ENCODE data around the gene FUCA2.

Gene FUCA2

GRCh38 chr6:143545976-143546547 lies 34.5 kb upstream of the FUCA2 start:
- Histone ChIP-seq H3K36me3 (ENCODE audit: insufficient read depth, low read depth, low read length) (no peaks in the 10 kb centered on the region), H3K27ac (ENCODE audit: low read length) (no peak overlapping the region), H3K4me3 (ENCODE audit: low read length) (no peak overlapping the region), H3K9me3 (ENCODE audit: insufficient read depth, low read depth, low read length) (no peaks in the 10 kb centered on the region), H3K4me1 (ENCODE audit: insufficient read depth, low read length) (no peaks in the 10 kb centered on the region), H3K27me3 (ENCODE audit: insufficient read depth, low read length) (no peaks in the 10 kb centered on the region), H3K9ac (ENCODE audit: low read depth, low read length) (no peak overlapping the region)

- no peaks in the 10 kb centered on the region for H3K36me3 ChIP-seq (ENCODE audit: insufficient read depth, low read depth, low read length)
- peaks cover 3% of the 10 kb centered on the region for H3K4me1 ChIP-seq (ENCODE audit: insufficient read depth, low read length)
- H3K27me3 ChIP-seq (ENCODE audit: insufficient read depth, low read length): peaks cover 2% of the 10 kb centered on the region; the same call in 1 of the 2 replicates
- H3K27ac ChIP-seq (ENCODE audit: low read length): no peak overlapping the region
- H3K9ac ChIP-seq (ENCODE audit: low read depth, low read length): no peak overlapping the region
- no peak overlapping the region for H3K4me3 ChIP-seq (ENCODE audit: low read length)
- H3K9me3 ChIP-seq (ENCODE audit: insufficient read depth, low read depth, low read length): no peaks in the 10 kb centered on the region
Observed at GRCh38 chr6:143545165-143545564, 33.6 kb upstream of the FUCA2 start.

DNA sequence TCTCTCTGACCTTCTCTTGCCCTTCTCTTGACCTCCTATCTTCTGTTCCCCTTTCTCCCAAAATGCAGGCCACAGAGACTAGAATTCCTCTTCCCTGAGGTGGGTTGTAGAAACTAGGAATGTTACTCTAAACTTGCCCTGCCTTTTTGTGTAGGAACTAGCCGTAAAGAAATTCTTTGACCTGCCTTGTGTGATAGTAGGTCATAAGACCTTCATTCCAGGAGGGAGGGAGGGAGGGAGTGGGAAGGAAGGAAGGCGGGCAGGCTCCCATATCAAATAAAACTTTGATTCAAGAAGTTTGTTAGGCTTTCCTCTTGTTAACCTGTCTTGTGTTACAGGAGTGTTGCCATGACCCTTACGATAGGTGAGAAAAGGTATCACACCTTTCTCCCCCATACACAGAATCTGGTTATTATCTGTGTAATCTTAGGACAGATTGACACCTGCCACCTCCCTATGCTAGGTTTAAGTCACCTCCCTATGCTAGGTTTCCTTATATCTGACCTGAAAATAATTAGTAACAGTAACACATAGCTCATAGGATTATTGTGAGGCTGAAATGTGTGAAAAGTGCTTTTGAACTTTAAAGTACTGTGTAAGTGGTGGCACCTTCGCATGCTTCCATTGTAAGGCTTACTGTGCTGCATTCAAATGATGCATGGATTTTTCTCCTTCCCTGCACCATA lies 32.6 kb upstream of the FUCA2 start:
- Histone ChIP-seq H3K36me3 (ENCODE audit: insufficient read depth, low read depth, low read length) (no peaks in the 10 kb centered on the region), H3K9me3 (ENCODE audit: insufficient read depth, low read depth, low read length) (no peaks in the 10 kb centered on the region), H3K4me3 (ENCODE audit: low read length) (no peak overlapping the region), H3K27ac (ENCODE audit: low read length) (no peak overlapping the region), H3K27me3 (ENCODE audit: insufficient read depth, low read length) (peaks cover 12% of the 10 kb centered on the region), H3K4me1 (ENCODE audit: insufficient read depth, low read length) (peaks cover 7% of the 10 kb centered on the region), H3K9ac (ENCODE audit: low read depth, low read length) (no peak overlapping the region)

DNA sequence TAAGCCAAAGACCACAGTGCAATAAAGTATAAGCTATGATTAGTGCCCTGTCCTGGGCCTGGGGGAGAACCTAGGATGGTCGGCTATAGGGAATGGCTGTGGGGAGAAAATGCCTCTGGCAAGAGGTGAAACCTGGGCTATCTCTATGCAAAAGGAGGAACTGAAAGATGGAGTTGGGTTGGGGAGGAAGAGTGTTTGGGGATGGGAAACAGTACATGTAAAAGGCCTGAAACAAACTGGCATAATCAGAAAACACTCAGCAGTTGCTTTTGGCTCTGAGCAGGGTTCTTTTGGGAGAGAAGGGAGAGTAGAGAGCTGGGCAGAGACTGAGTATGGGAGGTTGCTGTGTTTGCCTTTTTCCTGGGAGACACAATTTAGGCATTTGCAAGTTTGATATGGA lies 31.9 kb upstream of the FUCA2 start:
- no peaks in the 10 kb centered on the region for H3K9me3 ChIP-seq (ENCODE audit: insufficient read depth, low read depth, low read length)
- H3K4me3 ChIP-seq (ENCODE audit: low read length): no peak overlapping the region
- H3K9ac ChIP-seq (ENCODE audit: low read depth, low read length): no peak overlapping the region
- peaks cover 19% of the 10 kb centered on the region for H3K27me3 ChIP-seq (ENCODE audit: insufficient read depth, low read length)
- H3K27ac ChIP-seq (ENCODE audit: low read length): no peak overlapping the region
- peaks cover 7% of the 10 kb centered on the region for H3K4me1 ChIP-seq (ENCODE audit: insufficient read depth, low read length)
- no peaks in the 10 kb centered on the region for H3K36me3 ChIP-seq (ENCODE audit: insufficient read depth, low read depth, low read length)

GRCh38 chr6:143542888-143543287 lies 31.4 kb upstream of the FUCA2 start:
- no peaks in the 10 kb centered on the region for H3K36me3 ChIP-seq (ENCODE audit: insufficient read depth, low read depth, low read length)
- peaks cover 25% of the 10 kb centered on the region for H3K27me3 ChIP-seq (ENCODE audit: insufficient read depth, low read length)
- H3K27ac ChIP-seq (ENCODE audit: low read length): no peak overlapping the region
- H3K4me3 ChIP-seq (ENCODE audit: low read length): no peak overlapping the region
- H3K9me3 ChIP-seq (ENCODE audit: insufficient read depth, low read depth, low read length): no peaks in the 10 kb centered on the region
- H3K4me1 ChIP-seq (ENCODE audit: insufficient read depth, low read length): peaks cover 7% of the 10 kb centered on the region
- H3K9ac ChIP-seq (ENCODE audit: low read depth, low read length): no peak overlapping the region

DNA sequence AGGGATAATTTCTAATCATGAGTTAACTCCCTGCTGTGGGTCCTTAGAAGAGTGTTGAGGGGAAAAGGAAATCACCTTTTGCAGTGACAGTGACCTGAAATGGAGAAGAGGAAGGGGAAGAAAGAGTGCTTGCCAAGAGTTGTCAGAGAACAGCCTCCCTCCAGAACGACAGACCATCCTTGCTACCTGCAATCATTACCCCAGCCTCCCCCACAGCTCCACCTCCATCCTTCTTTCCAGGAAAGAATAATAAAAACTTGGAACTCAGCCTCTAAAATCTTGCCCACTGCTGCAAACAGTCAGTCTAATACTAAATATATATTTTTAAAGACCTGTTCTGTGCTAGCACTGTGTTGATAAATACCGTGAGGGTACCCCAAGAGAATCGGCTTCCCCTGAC lies 28.7 kb upstream of the FUCA2 start:
- Histone ChIP-seq H3K27me3 (ENCODE audit: insufficient read depth, low read length) (peaks cover 45% of the 10 kb centered on the region), H3K36me3 (ENCODE audit: insufficient read depth, low read depth, low read length) (no peaks in the 10 kb centered on the region), H3K9ac (ENCODE audit: low read depth, low read length) (no peak overlapping the region), H3K27ac (ENCODE audit: low read length) (no peak overlapping the region), H3K4me1 (ENCODE audit: insufficient read depth, low read length) (peaks cover 7% of the 10 kb centered on the region), H3K4me3 (ENCODE audit: low read length) (no peak overlapping the region), H3K9me3 (ENCODE audit: insufficient read depth, low read depth, low read length) (no peaks in the 10 kb centered on the region)

DNA sequence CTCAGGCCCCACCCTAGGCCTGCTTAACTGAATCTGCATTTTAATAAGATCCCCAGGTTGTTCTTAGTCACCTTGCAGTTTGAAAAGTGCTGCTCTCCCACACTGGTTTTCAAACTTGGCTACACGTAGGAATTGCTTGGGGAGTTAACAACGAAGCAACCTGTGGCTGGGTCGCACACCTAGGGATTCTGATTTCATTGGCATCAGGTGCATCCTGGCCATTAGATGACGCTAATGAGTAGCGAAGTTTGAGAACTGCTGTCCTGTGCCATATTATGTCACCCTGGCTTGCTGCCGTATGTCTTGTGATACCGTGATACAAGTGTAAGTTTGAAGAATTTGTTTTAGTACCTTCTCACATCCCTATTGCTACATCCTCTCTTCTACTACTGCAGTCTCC lies 28.2 kb upstream of the FUCA2 start:
- peaks cover 50% of the 10 kb centered on the region for H3K27me3 ChIP-seq (ENCODE audit: insufficient read depth, low read length)
- H3K27ac ChIP-seq (ENCODE audit: low read length): no peak overlapping the region
- no peaks in the 10 kb centered on the region for H3K36me3 ChIP-seq (ENCODE audit: insufficient read depth, low read depth, low read length)
- H3K9ac ChIP-seq (ENCODE audit: low read depth, low read length): no peak overlapping the region
- no peak overlapping the region for H3K4me3 ChIP-seq (ENCODE audit: low read length)
- H3K4me1 ChIP-seq (ENCODE audit: insufficient read depth, low read length): peaks cover 7% of the 10 kb centered on the region
- H3K9me3 ChIP-seq (ENCODE audit: insufficient read depth, low read depth, low read length): no peaks in the 10 kb centered on the region

GRCh38 chr6:143539106-143539505 lies 27.6 kb upstream of the FUCA2 start:
- Histone ChIP-seq H3K9me3 (ENCODE audit: insufficient read depth, low read depth, low read length) (no peaks in the 10 kb centered on the region), H3K27me3 (ENCODE audit: insufficient read depth, low read length) (peaks cover 56% of the 10 kb centered on the region), H3K4me3 (ENCODE audit: low read length) (no peak overlapping the region), H3K36me3 (ENCODE audit: insufficient read depth, low read depth, low read length) (no peaks in the 10 kb centered on the region), H3K4me1 (ENCODE audit: insufficient read depth, low read length) (peaks cover 7% of the 10 kb centered on the region), H3K9ac (ENCODE audit: low read depth, low read length) (no peak overlapping the region), H3K27ac (ENCODE audit: low read length) (no peak overlapping the region)

- no peak overlapping the region for H3K27ac ChIP-seq (ENCODE audit: low read length)
- H3K9ac ChIP-seq (ENCODE audit: low read depth, low read length): no peak overlapping the region
- no peaks in the 10 kb centered on the region for H3K9me3 ChIP-seq (ENCODE audit: insufficient read depth, low read depth, low read length)
- peaks cover 7% of the 10 kb centered on the region for H3K4me1 ChIP-seq (ENCODE audit: insufficient read depth, low read length)
- no peak overlapping the region for H3K4me3 ChIP-seq (ENCODE audit: low read length)
- H3K27me3 ChIP-seq (ENCODE audit: insufficient read depth, low read length): peaks cover 62% of the 10 kb centered on the region
- no peaks in the 10 kb centered on the region for H3K36me3 ChIP-seq (ENCODE audit: insufficient read depth, low read depth, low read length)
Observed at GRCh38 chr6:143538374-143538773, 26.9 kb upstream of the FUCA2 start.

DNA sequence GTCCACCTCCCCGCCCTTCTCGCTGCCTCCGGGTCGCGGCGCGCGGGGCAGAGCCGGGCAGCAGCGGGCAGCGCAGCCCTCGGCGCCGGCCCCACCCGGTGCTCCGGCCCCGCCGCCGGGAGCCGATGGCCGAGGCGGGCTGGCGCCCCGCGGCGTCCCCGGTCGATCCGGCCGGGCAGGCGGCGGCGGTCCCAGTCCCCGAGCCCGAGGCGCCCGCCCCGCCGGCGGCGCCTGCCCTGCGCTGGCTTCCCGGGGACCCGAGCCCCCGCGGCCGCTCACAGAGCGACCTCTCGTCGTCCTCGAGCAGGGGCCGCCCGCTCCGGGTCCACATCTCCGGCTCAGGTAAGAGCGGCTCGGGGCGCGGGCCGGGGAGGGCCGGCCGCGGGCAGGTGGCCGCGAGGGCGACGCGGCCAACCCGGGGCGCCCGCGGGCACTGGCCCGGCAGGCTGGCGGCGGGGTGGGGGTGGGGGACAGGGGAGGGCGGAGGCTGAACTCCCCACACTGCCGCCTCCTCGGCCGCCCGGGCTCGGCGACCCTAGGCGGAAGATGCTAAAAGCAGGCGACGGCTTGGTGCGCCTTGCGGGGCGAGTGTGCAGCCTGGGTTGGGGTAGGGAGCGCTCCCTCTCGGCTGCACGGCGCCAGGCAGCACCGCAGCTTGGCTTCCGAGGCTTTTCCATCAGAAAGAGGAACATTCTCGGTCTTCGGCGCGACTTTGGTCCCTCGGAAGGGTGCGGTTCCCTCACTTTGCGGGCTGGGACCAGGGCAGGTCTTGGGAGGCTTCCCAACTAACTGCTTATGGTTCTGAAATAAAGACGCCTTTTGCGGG lies 25.6 kb upstream of the FUCA2 start:
- Histone ChIP-seq H3K27me3 (ENCODE audit: insufficient read depth, low read length) (peaks cover 70% of the 10 kb centered on the region), H3K9ac (ENCODE audit: low read depth, low read length) (peak overlapping the region; percentile 69; the same call in 1 of the 2 replicates)

DNA sequence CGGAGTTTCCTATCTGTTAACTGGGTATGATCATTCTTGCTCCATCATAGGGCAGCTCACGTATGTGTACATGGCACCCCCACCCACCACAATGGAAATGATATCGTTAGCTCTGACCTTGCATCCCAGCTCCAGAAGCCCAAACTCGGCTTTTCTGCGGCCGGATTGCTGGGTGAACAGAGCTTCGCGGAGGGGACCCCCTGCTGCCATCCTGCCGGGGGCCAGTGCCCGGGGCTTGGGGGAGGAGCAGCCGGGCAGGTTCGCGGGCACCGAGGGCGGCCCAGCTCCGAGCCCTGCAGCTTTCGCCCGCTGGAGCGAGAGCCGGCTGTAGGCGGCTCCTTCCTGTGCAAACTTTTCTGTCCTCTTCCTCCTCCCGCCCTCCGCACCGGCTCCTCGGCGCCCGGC lies 24.9 kb upstream of the FUCA2 start:
- Histone ChIP-seq H3K9me3 (ENCODE audit: insufficient read depth, low read depth, low read length) (no peaks in the 10 kb centered on the region), H3K4me3 (ENCODE audit: low read length) (peak overlapping the region; percentile 74), H3K36me3 (ENCODE audit: insufficient read depth, low read depth, low read length) (no peaks in the 10 kb centered on the region), H3K27ac (ENCODE audit: low read length) (no peak overlapping the region), H3K27me3 (ENCODE audit: insufficient read depth, low read length) (peaks cover 70% of the 10 kb centered on the region), H3K9ac (ENCODE audit: low read depth, low read length) (peak overlapping the region; percentile 42; the same call in 1 of the 2 replicates), H3K4me1 (ENCODE audit: insufficient read depth, low read length) (peaks cover 7% of the 10 kb centered on the region)

More for the DNA sequence above, 25.6 kb upstream of the FUCA2 start:
- Histone ChIP-seq H3K27ac (ENCODE audit: low read length) (no peak overlapping the region), H3K36me3 (ENCODE audit: insufficient read depth, low read depth, low read length) (no peaks in the 10 kb centered on the region), H3K4me1 (ENCODE audit: insufficient read depth, low read length) (peaks cover 7% of the 10 kb centered on the region), H3K9me3 (ENCODE audit: insufficient read depth, low read depth, low read length) (no peaks in the 10 kb centered on the region), H3K4me3 (ENCODE audit: low read length) (peak overlapping the region; percentile 74)

Data from iPS-20b (cell line).